CD1c-positive myeloid dendritic cell (primary cell): ENCODE measurements around the gene NNT.
"Not testable (repeated sequence)": the region's sequence is repeated elsewhere in the genome, so short reads cannot be mapped to it uniquely, and the experiment has no call there.

ENCODE experiments used
- DNase-seq: peaks from one replicate; pipeline ENCODE4 v3.0.0-alpha.2; 2016; ENCODE audit errors: extremely low spot score

NNT gene

GRCh38 chr5:43602461-43603343, at the start of gene NNT:
NNT (plus strand) TSS chr5:43603180; CDS start chr5:43609196, 6,016 bp downstream.
- peak; percentile 75 for DNase-seq

GRCh38 chr5:43553381-43553780, 49.6 kb upstream of the NNT start:
- no peak for DNase-seq

GRCh38 chr5:43554497-43554896, 48.5 kb upstream of the NNT start:
- DNase-seq: no peak

GRCh38 chr5:43555895-43556606, 46.9 kb upstream of the NNT start:
- peak; percentile 69 for DNase-seq

- DNase-seq: not testable (repeated sequence)
These were observed 46.4 kb upstream of the NNT start for GRCh38 chr5:43556607-43556856.

- DNase-seq: peak; percentile 89
These were observed 46.0 kb upstream of the NNT start, which contains the start of gene PAIP1 for GRCh38 chr5:43556857-43557542. PAIP1 (minus strand) TSS chr5:43557077; CDS start chr5:43556846, 231 bp downstream.

- DNase-seq: no peak
These were observed 42.9 kb upstream of the NNT start for GRCh38 chr5:43560128-43560527.

- DNase-seq: no peak
These were observed 41.6 kb upstream of the NNT start for GRCh38 chr5:43561356-43561755.

GRCh38 chr5:43563321-43563720, 39.7 kb upstream of the NNT start:
- no peak for DNase-seq

GRCh38 chr5:43564289-43564850, 38.6 kb upstream of the NNT start:
- no peak for DNase-seq

GRCh38 chr5:43565043-43565442, 37.9 kb upstream of the NNT start:
- DNase-seq: no peak

- DNase-seq: no peak
These were observed 35.0 kb upstream of the NNT start for GRCh38 chr5:43567967-43568366.

- no peak for DNase-seq
These were observed 33.7 kb upstream of the NNT start for GRCh38 chr5:43569236-43569746.

- DNase-seq: no peak
These were observed 32.4 kb upstream of the NNT start for GRCh38 chr5:43570450-43571158.

- DNase-seq: no peak
These were observed 31.7 kb upstream of the NNT start for GRCh38 chr5:43571237-43571636.

- DNase-seq: no peak
These were observed 30.6 kb upstream of the NNT start for GRCh38 chr5:43572357-43572756.

GRCh38 chr5:43573058-43573457, 29.9 kb upstream of the NNT start:
- DNase-seq: no peak

GRCh38 chr5:43580402-43581210, 22.4 kb upstream of the NNT start:
- not testable (repeated sequence) for DNase-seq

GRCh38 chr5:43581398-43581797, 21.6 kb upstream of the NNT start:
- DNase-seq: no peak
